SHP77 (cell line): ENCODE results near the gene MAN1C1.
"Not testable (repeated sequence)": the region's sequence is repeated elsewhere in the genome, so short reads cannot be mapped to it uniquely, and the experiment has no call there.

Source experiments
- DNase-seq, 2 experiments: peaks; one replicate each; lab custom pipeline; 2025; lab: John Stamatoyannopoulos, UW

Gene MAN1C1

DNA sequence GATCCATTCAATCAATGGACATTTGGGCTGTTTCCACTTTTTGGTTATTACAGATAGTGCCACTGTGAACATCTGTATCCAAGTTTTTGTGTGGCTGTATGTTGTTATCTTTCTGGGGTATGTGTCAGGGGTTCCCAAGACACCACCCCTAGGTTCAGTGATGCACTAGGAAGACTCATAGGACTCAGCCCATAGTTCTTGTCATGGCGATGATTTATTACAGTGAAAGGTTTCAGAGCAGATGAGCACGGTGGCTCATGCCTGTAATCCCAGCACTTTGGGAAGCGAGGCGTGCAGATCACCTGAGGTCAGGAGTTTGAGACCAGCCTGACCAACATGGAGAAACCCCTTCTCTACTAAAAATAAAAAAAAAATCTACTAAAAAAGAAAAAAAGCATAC, 64.1 kb downstream of the MAN1C1 start:
- DNase-seq: no peak

DNA sequence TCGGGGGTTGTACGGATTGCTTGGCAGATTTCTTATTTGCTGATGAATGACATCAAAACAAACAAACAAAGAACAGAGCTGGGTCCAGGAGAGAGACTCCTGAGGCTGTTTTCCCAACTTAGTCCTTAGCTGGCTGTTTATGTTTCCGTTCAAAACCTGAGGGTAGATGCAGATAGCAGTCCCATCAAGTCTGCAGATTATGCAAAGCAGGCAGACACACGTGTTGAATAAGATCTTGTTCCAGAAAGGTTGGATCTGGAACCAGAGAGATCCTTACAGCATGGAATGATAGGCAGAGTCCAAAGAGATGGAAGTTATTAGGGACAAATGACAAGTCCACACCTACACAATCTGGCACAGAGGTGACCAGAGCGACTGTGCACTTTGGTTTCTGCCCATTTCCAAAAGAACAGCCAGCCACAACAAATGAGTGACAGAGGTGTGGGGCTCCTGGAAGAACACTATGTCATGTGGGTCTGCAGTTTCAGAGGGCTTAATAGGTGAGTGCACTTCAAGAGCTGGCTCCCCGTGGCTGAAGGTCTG, 65.5 kb downstream of the MAN1C1 start:
- DNase-seq: no peak

DNA sequence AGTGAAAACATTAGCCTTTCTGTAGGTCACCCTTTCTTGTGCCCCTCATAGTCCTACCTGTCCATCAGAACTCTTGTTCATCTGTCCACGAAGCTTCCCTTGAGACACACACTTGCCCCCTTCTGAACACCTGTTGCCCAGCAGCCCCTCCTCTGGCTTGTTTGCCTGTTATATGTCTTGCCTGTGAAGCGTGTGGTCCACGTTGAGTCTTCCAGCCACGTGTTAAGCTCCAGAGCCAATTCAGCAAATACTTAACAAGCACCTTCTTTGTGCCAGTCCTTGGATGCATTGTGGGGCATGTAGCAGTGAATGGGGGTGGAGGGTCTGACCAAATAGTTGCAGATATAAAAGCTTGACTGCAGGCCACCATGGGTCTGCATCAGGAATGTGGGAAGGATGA, 66.6 kb downstream of the MAN1C1 start:
- DNase-seq: no peak

DNA sequence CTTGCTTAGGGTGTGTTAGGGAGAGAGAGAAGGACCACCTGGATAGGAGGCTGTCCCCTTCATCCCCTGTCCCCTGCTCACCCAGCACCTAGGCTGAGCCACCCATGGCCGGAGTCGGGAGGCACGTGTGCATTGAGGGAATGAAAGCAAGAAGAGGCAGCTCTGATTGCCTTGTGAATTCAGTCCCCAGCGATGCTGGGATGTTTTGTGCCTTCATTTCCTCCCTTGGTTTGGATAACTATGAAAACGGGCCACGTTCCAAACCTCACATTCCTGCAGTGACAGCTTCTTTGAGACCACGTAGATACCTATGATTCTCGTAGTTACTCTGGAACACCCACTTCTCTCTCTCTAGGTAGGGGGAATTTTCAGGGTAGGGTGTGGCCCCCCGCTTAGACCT, 67.1 kb downstream of the MAN1C1 start:
- DNase-seq: no peak

DNA sequence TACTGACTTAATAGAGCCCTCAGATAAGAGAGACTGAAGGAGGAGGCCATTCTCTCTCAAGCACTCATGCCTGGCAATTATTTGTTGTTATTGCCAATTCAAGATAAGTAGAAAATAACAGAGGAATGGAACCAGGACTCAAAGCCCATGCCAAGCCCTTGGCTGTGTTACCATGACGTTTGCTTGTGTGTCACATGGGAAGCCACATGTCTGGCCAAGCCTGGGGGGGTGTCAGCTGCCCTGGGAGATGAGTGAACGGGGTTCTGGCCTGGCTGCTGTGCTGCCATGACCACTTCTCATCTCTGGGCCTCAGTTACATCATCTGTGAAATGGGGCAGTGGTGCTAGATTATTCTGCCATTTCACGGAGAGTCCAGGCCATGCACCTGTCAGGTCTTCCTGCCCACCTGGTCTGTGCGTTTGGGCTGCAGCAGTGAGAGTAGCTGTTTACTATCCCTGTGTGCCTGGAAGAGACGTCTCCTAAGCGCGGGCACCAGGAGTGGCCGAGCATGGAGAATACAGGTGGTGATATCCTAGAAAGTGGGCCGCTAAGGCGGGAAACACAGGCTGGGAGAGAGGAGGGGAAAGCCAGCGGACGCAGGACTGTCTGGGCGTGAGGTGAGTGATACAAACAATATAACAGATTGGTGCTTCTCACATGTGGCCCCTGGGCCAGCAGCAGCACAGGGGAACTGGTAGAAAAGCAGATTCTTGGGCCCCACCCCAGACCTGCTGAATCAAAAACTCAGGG, 67.8 kb downstream of the MAN1C1 start:
- DNase-seq: no peak

DNA sequence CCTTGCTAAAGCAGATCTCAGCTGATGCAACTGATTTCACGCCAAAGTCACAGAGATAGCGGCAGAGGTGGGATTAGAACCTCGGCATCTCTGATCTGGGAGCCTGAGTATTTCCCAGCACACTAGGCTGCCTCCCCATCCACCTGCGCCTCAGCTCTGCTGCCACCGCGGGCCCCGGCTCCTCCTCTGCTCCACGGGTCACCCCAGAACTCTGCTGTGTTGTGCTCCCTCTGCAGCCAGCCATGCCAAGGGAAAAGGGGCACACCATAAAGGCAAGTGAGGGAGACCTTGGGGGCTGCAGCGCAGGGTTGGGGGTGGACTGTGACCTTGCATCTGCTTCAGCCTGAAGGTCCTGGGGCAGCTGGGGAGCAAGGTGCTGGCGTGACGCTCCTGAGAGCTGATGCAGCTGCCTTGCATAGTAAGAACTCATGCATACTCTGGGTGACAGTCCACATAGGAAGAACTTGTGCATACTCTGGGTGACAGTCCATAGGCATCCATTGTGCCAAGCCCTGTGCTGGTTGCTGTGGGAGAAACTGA, 68.7 kb downstream of the MAN1C1 start:
- DNase-seq: no peak

DNA sequence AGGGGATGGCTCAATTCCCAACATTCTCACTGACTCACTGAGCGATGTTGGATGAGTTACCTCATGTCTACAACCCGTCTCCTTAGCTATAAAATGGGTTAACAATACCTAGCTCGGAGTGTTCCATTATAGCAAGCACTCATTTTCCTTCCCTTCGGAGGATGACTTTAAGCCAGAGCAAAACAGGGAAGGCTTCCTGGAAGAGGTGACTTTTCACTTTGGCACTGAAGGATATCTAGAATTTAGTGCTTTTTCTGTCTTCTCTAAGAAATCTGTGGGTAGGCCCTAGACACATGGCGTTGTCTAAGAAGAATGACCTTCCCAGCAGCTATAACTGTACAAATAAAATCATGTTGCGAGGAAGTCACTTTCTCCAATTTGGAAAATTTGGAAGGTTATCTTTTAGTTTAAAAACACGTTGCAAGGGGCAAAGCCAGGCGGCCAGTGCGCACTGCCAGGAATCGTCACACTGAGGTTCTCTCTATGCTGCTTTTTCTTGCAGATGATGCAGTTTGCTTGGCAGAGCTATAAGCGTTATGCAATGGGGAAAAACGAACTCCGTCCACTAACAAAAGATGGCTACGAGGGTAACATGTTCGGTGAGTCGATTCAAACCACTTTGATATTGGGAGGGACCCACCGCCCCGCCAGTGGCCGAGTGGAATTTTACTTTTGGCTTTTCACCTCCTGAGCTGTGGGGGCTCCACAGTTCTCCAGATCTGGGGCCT, 69.5 kb downstream of the MAN1C1 start:
- no peak for DNase-seq

DNA sequence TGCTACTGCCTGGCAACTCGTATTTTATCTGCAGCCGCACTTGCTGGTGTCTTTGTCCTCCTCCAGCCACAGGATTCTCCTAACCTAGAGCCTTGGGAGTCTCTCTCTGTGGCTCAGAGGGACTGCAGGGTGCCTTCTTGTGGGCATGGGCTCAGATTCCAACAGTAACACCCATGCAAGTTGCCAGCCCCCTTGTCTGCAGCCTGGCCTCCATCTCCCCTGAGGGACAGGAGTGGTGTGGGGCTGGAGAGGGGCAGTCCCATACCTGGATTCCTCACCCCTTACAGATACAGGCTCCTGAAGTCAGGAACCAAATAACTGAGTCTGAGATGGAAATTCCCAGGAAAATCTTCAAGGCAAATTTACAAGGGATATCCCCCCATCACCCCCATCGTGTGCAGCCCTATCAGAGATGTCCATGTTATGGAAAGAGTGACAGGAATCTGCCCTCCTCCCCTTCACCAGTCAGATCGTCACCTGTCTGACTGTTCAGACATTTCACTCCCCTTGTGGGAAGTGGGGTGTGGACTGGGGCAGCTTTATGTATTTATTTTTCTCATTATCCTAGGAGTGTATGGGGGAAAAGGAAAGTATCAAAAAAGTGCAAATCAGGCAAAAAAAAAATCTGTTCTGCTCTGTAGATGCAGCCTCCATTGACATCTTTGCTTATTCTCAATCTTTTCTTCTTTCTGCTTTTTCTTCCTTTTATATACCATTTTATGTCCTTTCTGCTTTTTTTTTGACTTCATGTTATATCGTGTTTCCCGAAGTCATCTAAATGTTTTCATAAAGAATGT, 70.8 kb downstream of the MAN1C1 start:
- DNase-seq: no peak

DNA sequence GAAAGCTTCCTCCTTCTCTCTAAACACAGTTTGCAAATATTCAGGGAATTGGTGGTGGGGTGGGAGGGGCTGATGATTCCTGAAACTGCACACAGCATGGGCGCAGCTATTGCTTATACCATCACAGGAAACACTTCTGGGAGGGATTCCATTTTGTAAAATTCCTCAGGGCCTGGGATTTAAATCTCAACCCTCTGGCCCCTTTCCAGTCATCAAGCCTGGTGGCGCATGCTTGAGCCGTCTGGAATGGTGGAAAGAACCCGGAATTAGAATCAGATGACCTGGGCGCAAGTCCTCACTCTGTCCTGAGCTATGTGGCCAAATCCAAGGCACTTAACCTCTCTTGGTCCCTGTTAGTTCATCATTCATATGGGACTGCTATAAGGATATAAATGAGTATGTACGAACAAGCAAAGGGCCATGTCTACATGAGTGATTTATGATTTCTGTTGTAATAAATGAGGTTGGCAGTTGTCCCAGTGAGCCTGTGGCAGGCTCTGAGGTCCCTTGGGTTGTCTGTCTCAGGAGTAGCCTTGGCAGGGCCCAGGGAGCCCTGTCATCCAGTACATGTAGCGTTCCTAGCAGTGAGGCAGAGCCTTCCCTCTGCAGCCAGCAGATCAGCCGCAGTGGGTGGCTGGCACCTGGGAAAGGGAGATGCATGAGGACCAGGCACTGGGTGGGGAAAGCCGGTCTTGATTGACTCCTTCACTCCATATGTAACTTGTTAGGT, 72.0 kb downstream of the MAN1C1 start:
- DNase-seq: no peak

DNA sequence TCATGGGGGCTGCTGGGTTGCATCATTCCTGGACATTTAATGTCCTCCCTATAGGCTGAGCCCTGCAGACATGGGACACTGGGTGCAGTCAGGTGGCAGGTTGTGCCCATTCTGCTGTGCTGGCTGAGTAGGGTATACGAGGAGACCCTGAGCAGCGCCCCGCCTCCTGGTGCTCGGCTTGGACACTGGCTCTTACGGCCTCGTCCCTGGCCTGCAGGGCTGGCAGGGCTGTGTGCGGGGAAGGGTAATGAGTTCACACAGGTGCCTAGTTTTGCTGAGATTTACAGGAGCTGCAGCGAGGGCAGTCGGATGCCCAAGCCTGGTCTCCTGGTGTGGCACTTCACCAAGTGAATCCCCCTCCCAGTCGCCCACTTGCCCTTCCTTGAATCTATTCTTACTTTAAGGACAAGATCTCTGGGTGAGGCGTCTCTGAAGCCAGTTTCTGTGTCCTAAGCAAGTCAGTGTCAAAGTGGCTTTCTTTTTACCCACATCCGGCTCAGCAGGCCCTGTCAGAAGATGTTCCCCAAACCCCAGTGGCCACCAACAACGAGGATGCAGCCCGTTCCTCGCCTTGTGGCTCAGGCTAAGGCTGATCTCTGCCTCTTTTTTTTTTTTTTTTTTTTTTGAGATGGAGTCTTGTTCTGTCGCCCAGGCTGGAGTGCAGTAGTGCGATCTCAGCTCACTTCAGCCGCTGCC, 73.2 kb downstream of the MAN1C1 start:
- no peak for DNase-seq

DNA sequence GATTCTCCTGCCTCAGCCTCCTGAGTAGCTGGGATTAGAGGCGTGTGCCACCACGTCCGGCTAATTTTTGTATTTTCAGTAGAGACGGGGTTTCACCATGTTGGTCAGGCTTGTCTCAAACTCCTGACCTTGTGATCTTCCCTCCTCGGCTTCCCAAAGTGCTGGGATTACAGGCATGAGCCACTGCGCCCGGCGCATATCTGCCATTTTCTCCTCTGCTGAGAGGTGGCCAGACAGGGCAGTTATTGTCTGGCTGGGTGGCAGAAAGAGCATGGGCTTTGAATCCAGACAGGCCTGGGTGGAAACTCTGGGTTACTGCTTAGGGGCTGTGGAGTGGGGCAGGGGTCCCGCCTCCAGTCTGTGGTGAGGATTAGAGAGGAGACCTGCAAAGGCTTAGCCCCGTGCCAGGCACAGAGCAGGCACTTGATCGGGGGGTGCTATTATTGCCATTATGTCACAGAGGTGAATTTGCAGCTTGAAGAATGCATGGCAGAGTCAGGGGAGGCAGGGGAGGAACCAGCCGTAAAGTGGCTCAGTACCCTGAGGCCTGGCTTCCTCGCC, 73.9 kb downstream of the MAN1C1 start:
- no peak for DNase-seq

DNA sequence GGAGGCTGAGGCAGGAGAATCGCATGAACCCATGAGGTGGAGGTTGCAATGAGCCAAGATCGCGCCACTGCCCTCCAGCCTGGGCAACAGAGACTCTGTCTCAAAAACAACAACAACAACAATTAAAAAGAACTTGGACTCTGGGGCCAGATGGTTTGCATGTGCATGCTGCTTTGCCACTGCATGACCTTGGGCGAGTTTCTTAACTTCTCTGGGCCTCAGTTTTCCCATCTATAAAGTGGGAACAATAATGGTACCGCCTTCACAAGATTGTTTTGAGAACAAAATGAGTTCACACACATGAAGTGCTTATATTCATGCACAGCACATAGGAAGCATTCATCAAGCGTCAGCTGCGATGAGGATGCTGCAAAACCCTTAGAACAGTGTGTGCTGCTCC, 74.6 kb downstream of the MAN1C1 start:
- no peak for DNase-seq

DNA sequence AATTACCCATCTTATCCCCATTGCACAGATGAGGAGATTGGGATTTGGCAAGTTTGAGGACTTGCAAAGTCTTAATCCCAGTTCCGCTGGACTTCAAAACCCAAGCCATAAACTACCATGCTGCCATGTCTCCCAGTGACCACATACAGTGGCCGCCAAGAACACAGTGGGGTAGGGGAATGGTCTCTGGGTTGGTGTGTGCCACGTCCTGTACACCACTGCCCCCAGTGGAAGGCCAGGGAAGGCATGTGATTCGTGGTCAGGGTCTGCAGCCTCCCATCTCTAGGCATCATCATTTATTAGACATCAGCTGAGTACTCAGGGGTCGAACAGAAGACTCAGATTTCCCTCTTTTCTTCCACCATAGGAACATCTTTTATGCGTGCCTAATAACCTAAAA, 76.0 kb downstream of the MAN1C1 start:
- peak in 1 of 2 experiments; percentile 43 for DNase-seq

DNA sequence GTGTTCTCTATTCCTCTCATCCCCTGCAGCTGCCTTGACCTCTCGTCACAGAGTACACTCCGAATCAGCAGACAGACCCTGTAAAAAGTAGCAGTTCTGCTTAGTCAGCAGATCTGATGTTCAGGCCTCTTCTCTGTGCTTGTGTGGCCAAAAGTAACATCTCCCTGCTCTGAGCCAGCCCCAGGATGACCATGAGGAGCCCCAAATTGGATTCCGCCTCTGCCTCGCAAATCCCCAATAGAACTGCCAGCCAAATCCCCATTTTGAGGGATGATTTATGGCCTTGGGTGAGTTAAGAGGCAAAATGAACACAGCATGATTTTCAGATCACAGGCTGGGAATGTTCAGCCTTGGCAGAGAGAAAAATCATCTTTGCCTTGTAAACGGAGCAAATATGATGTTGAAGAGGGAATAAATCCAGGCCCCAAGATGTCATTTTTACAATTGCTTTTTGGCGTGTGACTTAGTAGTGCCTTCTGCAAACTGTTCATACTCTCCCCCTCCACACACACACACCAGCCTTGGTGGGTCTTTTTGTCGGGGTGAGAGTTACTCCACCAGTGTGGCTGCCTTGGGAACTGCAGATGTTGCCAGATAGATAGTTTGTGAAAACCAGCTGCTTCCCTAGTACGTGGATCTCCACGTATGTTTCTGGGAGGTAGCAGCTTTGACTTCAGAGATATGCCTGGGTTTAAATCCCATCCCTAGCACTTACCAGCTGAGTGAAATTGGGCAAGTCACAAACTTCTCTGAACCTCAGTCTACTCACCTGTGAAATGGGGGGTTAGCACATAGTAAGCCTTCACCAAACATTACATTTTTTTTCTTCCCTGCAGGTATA, 77.8 kb downstream of the MAN1C1 start:
- DNase-seq: no peak

DNA sequence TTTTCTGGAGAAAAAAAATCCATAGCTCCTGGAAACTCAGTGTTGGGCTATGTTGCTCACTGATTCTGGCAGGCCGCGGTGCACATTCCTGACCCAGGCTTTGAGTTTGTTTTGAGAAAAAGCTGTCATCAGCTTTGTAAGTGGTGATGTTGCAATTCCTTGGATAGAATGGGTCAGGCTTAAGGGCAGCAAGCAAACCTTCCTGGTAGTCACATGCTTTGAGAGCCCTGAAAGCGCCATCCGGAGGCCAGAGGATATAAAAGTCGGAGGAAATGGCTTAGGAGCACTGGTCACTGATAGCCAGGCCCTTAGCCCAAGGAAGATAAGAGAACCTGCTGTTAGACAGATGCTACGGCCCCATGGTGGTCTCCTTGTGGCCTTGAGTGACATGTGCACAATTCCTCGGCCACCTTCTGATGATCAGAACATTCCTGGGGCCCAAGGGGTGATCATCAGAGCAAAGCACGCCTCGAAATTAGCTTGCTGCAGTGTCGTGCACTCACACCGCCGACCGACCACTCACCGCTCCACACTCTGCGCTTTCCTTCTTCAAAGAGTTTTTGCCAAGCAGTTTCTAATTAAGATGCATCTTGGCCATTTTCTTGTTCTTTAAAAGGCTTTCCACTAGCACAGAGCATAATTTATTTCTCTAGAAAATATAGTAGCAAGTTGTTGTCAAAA, 78.6 kb downstream of the MAN1C1 start:
- no peak for DNase-seq

DNA sequence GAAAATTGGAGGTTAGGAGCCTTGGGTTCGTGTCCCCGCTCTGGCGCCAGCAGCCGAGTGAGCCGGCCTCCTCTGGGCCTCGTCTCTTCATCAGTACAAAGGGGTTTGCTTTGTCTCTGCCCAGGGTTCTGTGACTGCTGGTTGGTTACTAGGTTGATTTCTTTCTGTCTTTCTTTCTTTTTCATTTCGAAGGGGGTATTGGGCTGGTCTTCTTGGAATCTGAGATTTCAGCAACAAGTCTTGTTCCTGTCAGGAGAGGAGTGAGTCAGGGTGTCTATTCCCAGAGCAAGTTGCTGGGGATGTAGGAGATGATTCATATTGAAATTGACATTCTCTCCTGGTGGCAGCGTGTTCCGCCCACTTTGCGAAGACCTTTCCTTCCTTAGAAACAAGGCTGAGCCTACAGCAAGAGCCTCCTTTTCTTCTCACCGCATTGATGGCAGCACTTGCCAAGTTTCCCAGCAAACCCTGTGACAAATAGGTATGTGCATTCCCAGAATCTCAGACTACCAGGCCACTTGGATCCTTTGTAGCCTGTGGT, 79.2 kb downstream of the MAN1C1 start:
- no peak for DNase-seq

DNA sequence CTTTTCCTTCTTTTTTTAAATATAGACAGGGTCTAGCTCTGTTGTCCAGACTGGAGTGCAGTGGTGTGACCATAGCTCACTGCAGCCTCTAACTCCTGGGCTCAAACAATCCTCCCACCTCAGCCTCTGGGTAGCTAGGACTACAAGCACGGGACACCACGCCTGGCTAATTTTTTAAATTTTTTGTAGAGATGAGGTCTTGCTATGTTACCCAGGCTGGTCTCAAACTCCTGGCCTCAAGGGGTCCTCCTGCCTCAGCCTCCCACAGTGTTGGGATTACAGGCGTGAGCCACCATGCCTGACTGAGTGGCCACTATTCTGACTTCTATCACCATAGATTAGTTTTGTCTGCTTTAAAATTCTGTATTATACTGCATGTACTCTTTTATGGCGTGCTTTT, 80.1 kb downstream of the MAN1C1 start:
- not testable (repeated sequence) for DNase-seq

DNA sequence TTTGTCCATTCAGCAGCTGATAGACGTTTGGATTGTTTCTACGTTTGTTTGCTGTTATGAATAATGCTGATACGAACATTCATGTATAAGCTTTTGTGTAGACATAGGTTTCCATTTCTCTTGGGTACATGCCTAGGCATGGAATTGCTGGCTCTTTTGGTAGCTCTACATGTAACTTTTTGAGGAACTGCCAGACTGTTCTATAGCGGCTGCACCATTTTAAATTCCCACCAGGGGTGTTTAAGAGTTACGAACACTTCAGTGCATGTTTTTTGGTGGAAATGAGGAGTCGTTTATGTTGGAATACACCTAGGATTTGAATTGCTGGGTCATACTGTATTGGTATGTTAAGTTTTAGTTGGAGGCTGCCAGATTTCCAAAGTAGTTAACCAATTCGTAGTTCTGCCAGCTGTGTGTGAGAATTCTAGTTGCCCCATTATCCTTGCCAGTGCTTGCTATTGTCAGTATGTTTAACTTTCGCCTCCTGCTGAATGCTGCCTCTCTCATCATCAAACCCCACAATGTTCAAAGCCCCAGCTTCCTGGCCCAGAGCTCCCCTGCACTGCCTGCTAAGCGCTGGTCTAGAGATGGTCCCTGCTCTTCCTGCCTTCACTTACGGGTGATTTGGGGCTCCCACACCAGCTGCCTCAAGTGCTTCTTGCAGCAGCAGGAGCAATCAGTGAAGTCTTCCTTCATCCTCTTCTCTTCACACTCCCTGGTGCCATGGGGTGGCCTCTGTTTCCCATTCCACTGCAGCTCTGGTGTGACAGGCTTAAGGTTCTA, 81.0 kb downstream of the MAN1C1 start:
- no peak for DNase-seq
